Coronary artery (tissue), 2 donors: ENCODE results near the gene DOCK4.
"Not testable (repeated sequence)": the region's sequence is repeated elsewhere in the genome, so short reads cannot be mapped to it uniquely, and the experiment has no call there.

Experiments used
- DNase-seq: peaks from one replicate; pipeline ENCODE4 v3.0.0-alpha.2; 2017; ENCODE audit warnings: low spot score
- H3K27ac ChIP-seq, 2 donors: fragments of 200-600 bp; sonication (generic); one replicate each; pipeline ENCODE4 v1.5.1; 2016 to 2019
- H3K4me3 ChIP-seq: fragments of 200-600 bp; sonication (generic); 2 replicates; pipeline ENCODE4 v1.5.1; 2016; ENCODE audit warnings: mild to moderate bottlenecking, moderate library complexity
- TF ChIP-seq, protein P1 (sequence below): fragments of 200-600 bp; sonication (generic); IDR thresholded peaks from one replicate; pipeline ENCODE4 v1.5.1; 2019; ENCODE audit warnings: antibody characterized with exemption

Gene DOCK4

DNA sequence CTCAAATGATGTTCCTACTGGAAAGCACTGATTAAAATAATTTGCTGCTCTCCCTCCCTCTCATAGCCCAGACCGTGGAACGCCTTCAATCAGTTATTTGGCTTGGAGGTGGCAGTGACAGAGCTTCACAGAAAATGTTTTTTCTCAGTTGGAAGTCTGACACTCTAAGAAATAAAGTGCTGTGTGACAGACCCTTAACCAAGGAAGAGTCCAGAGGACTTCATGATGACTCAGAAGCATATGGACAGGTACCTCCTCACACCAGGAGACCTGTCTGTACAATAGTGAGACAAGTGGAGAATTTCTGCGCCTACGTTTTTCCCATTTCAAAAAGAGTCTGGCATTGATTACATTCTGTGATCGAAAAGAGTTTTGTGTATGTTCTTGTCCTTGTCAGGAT lies 295.5 kb downstream of the DOCK4 start:
- DNase-seq: no peak
- TF ChIP-seq, protein P1, sequence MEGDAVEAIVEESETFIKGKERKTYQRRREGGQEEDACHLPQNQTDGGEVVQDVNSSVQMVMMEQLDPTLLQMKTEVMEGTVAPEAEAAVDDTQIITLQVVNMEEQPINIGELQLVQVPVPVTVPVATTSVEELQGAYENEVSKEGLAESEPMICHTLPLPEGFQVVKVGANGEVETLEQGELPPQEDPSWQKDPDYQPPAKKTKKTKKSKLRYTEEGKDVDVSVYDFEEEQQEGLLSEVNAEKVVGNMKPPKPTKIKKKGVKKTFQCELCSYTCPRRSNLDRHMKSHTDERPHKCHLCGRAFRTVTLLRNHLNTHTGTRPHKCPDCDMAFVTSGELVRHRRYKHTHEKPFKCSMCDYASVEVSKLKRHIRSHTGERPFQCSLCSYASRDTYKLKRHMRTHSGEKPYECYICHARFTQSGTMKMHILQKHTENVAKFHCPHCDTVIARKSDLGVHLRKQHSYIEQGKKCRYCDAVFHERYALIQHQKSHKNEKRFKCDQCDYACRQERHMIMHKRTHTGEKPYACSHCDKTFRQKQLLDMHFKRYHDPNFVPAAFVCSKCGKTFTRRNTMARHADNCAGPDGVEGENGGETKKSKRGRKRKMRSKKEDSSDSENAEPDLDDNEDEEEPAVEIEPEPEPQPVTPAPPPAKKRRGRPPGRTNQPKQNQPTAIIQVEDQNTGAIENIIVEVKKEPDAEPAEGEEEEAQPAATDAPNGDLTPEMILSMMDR: no peak
- Histone ChIP-seq H3K27ac (no peak overlapping the region), H3K4me3 (no peak overlapping the region)

DNA sequence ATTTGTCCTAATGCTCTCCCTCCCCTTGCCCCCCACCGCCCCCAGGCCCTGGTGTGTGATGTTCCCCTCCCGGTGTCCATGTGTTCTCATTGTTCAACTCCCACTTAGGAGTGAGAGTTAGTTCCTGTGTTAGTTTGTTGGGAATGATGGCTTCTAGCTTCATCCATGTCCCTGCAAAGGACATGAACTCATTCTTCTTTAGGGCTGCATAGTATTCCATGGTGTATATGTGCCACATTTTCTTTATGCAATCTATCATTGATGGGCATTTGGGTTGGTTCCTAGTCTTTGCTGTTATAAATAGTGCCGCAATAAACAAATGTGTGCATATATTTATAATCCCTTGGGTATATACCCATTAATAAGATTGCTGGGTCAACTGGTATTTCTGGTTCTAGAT lies 297.5 kb downstream of the DOCK4 start:
- not testable (repeated sequence) for H3K27ac ChIP-seq, H3K4me3 ChIP-seq, DNase-seq

DNA sequence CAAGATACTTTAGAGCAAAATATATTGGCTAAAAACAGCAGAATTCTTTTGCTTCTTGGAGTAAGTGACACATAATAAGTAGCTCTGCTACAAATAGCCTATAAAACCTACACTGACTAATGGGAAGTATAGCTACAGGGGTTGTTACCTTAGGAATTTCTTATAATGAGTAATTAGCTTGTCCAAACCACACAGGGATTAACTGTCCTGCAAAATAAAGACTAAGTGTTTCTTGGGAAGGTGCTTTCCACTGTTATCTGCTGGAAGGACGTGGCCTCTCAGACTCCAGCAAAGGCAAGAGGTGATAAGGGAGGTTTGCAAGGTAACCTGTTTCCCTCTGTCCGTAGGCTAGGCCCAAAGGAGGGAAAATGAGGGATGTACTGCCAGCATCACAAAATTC lies 302.4 kb downstream of the DOCK4 start:
- no peak overlapping the region for H3K4me3 ChIP-seq
- no peak overlapping the region for H3K27ac ChIP-seq
- TF ChIP-seq, protein P1: no peak
- no peak for DNase-seq

DNA sequence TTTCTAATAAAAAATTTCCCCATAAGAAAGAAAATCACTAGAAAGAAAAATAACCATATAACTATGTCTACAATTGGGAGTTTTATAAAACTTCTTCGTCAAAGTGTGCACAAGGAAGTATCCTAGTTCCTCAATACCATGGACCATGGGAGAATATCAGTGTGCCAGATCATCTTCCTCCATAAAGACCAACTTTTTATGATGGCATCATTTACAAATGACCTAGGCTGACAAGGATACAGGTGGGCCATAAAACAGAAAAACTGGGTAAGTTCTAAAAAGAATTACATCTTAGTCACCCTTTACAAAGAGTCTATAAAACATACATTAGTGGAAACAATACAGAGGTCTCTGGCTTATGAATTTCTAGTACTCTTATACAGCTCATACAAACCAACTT lies 303.2 kb downstream of the DOCK4 start:
- no peak overlapping the region for H3K4me3 ChIP-seq
- no peak overlapping the region for H3K27ac ChIP-seq
- DNase-seq: no peak
- TF ChIP-seq, protein P1: no peak

DNA sequence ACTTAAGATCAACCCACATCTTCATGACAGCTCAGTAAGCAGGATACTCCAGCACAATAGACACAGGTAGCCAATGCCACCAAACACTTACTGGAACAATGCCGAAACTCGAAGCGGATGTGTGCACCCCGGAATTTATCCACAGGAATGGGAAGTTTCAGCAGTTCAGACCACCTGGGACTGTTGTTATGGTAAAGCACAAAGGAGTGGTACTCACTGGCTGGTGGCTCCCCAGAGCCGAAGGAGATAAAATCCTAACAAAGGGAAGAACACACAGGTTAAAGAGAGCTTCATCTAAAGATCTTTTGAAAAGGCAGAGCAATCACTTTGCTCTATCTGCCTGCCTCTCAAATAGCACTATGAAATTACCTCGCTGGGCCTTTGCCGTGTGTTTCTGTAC lies 305.9 kb downstream of the DOCK4 start:
- no peak overlapping the region for H3K4me3 ChIP-seq
- no peak overlapping the region for H3K27ac ChIP-seq
- no peak for DNase-seq
- TF ChIP-seq, protein P1: no peak

DNA sequence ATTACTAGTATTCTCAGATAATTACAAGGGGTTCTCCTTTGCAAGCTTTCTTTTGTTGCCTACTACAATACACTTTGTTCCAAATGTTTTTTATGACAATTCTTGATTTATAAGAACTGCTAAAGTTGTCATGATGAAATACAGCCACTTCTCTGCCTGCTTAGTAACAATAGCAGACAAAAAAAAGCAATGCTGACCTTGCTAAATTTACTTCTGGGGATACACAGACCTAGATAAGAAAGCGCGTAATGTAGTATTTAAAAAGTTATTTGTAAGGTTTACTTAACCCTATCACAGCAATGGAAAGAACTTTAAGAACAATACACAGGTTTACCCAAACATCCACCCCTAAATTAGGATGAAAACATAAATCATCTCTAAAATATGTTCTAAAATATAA lies 311.1 kb downstream of the DOCK4 start:
- TF ChIP-seq, protein P1: no peak
- no peak overlapping the region for H3K27ac ChIP-seq
- no peak overlapping the region for H3K4me3 ChIP-seq
- no peak for DNase-seq

DNA sequence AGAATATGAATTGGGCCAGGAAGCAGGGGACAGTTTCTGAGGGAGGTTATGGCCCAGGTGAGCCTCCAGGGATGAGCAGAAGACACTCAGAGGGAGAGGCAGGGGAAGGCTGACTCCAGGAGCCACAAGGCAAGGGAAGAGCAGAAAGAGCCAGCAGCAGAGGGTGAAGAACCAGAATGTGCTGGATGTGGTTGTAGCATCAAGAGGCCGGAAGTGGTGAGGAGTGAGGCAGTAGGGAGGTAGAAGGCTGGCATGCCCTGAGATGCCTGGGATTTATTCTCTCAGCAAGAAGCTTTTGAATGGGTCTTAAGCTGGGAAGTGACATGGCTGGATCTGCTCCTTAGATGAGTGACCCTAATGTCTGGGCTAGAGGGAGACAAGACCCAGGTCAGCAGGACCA lies 311.7 kb downstream of the DOCK4 start:
- Histone ChIP-seq H3K4me3 (no peak overlapping the region), H3K27ac (no peak overlapping the region)
- DNase-seq: no peak
- TF ChIP-seq, protein P1: no peak

DNA sequence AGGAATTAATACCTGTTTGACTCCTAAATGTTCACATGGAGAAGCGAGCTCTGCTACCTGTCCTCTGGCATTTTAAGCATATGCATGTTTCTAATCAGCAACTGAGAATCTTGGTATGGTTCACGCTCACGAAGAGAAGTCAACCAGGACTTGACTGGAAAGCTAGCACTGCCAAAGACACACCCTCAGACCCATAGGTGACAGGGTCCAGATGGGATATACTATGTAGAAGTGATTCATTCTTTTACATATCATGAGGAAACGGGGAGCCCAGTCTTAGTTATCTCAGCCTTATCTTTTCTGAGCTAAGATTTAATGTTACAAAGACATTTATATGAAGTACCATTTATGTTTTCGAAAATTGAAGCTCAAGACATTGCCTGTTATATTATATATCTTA lies 313.0 kb downstream of the DOCK4 start:
- no peak for DNase-seq
- Histone ChIP-seq H3K4me3 (no peak overlapping the region), H3K27ac (no peak overlapping the region)
- TF ChIP-seq, protein P1: no peak
